NCI-H2081 treated with DMSO at 0.1 percent for 48 hours (cell line): ENCODE results near the gene SETBP1.

Source experiments
- DNase-seq: peaks from one replicate; lab custom pipeline; 2025; lab: John Stamatoyannopoulos, UW

SETBP1 gene

DNA sequence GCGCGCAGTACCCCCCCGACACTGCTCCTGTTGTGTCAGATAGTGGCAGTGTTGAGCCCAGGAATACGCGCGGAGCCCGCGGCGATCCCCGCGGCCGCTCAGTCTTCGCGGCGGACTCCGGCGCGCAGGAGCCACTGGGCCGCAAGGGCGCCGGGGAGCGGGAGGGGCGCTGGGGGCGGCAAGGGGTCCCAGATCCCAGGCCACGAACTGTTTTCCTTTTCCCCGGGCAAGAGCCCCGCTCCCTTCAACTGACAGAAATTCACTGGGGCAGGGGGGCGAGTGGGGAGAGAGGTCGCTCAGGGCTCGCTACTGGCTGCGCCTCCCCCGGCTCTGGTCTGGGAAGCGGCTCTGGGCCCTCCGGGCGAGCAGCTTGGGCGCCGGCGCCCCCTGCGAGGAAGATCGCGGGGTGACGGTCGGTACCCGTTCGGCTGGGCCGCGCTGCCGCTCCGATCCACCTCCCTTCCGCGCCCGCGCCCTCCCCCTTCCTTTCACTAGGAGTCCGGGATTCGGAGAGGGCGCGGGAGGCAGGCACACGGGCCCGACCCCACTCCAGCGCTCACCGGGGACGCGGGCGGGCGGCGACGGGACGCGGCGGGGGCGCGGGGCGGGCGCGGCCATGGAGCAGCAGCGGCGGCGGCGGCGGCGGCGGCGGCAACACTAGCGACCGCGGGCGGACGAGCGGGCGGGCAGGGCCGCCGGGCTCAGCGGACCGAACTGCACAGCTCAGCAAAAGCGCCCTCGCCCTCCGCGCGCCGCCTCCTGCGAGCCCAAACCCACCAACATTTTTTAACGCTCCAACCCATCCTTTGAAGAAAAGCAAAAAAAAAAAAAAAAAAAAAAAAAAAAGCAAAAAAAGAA, 1.4 kb upstream of the SETBP1 start:
- peak; percentile 83 for DNase-seq

DNA sequence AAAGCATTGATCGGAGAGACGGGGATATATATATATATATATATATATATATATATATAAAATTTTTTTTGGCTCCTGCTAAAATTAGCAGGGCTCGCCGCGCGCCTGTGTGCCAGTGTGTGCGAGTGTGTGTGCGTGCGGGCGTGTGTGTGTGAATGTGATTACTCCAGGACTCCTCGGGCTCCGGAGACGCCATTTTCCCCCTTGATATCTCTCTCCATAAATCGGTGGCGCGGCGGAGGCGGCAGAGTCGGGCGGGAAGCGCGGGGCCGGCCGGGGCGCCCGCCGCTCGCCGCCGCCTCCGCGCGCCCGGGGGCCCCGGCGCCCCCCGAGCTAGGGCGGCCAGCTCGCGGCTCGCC, 795 bp upstream of the SETBP1 start:
- no peak for DNase-seq

DNA sequence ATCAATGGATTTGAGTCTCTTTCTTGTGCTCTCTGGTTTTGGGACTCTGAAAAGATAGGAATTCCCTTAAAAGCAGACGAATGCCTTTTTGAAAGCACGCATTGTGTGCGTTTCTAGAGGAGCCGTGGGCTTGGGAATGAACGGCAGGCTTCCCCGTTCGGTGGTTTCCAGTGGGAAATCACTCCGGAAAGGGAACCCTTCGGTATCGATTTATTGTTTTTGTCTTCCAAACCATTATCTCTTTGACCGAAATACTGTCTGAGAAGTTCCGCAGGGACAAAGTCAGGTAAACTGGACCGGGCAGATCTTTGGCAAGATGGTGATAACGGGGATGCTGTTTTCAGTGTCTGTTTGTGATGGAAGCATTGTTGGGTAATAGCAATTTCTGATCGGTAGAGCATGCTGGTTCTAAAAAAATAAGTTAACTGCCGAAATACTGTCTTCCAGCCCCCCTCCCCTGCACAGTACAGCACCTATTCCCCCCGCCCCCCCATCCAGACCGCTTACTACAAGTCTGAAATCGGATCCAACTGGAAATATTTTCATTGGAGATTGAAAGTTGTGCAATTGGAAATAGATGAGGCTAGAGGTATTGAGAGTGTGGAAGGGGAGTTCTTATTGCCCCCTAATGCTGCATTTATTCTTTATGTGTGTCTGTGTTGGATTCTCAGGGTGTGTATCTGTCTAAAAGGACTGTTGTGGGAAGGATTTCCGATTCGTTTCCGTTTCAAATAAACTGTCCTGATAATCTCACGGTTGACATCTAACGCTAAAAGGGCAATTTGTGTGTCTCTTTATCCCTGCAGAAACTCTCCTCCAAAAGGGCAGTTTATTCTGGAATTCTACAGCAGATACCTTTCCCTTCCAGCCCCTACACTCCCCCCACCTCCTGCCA, 635 bp downstream of the SETBP1 start:
- DNase-seq: no peak

DNA sequence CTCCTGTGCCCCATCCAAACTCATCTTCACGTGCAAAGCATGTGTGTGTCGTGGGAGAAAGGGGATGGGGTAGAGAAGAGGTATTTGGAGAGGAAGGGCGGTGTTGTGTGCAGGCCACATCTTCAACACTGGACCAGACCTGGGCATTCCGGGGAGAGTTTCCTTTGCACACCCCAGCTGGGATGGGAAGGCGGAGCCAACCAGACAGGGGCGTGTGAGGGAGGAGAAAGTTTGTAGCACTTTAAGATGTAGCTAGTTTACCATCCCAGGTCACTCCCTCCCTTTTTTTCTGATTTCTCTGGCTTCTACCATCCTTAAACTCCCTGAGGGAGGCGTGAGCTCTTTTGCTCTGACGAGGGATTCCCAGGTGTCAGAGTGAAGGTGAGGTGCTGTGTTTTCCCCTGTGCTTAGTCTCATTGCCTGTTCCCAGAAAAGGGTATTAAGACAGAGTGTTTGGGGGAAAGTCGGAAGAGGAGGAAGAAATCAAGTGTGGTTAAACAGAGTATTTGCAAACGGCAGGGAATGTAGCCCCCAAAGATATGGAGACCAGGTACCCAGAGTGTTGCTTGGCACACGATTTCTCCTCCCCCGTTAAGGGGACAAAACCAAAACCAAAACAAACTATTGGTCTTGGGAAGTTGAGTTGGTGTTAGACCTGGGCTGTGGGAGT, 1.6 kb downstream of the SETBP1 start:
- no peak for DNase-seq

DNA sequence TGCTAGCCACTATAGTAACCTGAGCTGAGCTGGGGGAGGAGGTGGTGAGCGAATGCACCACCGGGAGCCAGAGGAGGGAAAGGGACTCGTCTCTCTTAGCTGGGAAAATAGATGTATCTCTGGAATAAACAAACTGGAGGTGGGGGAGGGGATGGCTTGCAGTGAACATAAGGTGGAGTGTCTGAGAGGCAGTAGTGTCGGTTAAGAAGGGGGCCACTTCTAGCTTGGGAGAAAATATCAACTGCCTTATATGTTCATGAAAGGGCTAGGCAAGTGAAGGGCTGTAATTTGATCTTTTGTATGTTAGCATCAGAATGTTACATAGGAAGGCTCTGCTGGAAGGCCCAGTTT, 2.2 kb downstream of the SETBP1 start:
- DNase-seq: no peak

DNA sequence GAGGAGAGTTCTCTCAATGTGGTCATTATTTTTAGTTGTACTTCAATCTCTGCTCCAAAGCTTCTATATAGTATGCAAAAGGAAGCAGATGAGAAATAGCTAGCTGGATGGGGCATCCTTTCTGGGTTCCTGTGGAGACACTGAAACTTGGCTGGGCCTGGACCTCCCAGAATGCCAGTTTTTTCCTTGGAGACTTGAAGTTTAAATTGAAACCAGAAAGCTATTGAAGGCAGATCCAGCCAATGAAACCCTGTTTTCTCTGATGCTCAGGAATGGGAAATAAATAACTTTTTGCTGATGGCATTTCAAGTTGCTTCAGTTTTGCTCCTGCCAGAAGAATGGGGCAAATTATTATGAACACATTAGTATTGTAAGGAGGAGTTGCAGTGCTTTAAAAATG, 2.9 kb downstream of the SETBP1 start:
- no peak for DNase-seq

DNA sequence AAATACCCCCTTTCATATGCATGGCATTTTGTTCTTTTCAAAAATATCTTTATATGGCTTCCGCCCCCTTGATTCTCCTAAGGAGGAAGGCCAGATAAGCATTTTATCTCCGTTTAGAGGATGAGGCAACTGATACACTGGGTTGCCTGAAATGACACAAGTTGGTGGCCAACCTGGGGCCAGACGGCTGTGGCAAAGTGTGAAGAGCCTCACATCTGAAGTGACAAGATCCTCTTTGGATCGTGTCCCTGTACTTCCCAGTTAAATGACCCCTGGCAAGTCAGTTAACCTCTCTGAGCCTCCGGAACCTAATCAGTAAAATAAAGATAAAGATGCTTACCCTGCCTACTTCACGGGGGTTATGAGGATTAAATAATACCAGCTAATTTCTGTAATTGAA, 4.6 kb downstream of the SETBP1 start:
- DNase-seq: no peak

DNA sequence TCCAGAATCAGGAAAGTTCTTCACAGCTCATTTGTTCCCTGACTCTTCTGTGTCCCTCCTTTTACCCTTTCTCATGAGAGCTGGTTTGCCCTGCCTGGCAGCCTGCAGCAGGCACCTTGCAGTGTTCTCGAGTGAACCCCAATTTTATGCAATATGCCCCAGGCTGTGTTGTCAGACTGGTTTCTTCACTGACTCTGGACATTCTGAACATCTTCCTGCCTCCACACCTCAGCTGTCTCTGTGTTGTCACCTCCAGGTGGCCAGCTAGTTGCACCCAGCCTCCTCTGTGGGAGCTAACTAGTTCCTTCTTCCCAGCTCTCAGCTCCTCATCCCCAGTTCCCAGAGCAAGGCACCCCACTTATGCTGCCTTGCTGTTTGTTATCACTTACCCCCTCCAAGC, 5.5 kb downstream of the SETBP1 start:
- no peak for DNase-seq

DNA sequence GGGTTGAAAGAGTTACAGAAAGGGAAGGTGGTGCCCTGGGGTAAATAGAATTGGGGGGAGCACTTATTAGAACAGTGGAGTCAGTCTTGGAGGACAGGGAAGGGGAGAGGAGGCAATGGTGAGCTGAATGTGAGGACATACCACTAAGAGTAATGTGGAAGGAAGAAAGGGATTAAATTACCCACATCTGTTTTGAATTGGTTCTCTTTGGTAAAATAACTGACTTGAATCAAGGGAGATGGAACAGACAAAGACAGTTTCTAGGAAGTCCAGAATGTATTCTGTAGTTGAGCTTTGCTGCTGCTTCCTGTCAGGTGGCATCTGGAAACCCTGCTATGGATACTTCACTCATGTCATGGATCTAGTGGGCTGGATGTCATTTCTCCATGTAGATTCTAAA, 6.7 kb downstream of the SETBP1 start:
- DNase-seq: no peak

DNA sequence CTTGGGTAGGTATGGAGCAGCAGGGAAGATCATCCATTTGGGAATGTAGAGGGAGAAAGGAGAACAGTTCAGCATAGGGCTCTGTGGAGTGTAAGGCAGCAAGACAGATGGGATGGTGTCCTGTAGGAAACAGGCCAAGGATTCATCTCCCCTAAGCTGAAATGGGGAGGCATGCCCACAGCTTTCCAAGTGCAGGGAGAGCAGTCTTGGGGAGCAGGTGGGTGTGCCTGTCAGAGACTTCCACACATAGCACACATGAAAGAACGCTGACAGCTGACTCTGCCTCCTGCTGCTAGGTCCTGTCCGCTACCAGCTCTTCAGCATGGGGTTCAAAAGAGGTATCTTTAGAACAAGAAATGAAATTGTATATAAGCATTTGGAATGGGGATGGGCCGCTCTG, 9.0 kb downstream of the SETBP1 start:
- no peak for DNase-seq

DNA sequence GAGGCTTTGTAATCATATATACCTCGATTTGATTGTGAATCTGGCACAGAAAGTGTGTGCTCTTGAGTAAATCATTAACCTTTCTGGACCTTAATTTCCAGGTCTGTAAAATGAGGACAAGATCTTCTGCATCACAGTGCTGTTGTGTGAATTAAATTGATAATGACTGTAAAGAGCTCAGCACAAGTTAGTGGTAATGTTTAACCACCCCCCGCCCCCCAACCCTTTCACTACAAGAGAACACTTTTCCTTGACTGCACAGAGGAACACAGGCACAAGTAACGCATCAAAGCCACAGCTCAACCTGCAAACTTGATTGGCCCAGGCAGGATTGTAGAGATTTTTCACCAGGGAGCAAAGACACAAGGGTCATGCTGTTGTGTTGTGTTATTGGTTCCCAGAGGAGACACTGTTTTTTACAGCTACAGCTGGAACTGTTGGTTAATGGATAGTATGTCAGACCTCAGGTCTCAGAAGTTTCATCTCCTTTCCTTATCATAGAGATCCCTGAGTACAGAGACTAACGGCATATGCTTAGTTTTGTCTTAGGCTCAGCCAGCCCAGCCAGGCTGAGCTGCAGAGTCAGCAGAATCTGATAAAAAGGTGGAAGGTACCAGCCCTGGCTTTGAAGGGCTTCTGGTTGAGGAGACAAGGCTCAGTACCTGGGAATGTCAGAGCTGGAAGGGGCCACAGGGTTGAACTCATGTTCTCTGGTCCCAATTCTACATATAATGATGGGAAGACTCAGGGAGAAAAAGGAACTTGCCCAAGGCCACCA, 10.6 kb downstream of the SETBP1 start:
- DNase-seq: no peak

DNA sequence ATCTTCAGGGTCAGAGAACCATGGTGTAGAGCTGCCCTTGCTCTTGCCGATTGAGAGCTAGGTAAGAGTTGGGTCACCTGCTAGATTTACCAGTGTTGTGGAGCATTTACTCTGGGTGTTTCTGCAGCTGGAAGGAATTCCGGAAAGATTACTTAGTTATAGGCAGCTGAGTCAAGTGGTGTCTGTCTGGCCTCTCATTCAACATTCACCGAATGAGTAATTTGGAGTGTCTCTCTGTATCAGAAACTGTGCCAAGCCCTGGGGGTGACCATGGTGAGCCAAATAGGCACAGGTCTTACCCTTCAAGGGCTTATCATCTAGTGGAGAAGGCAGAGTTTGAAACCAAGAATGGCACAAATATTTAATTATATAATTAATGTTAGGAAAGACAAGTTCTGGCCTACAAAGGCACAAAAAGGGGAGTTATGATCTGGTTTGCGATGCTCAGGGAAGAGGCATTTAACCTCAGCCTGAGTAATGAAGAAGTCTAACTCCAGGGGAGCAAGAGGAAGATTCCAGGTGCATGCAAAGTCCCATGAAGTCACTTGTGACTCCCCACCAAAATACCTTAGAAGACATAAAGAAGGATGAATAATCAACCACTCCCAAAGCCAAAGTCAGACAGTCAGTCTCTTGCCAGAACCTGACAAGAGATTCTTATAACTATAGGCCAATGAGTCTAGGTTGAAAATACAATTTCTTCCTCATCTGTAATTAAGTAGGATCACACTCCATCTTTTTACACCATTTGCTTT, 12.5 kb downstream of the SETBP1 start:
- DNase-seq: no peak

DNA sequence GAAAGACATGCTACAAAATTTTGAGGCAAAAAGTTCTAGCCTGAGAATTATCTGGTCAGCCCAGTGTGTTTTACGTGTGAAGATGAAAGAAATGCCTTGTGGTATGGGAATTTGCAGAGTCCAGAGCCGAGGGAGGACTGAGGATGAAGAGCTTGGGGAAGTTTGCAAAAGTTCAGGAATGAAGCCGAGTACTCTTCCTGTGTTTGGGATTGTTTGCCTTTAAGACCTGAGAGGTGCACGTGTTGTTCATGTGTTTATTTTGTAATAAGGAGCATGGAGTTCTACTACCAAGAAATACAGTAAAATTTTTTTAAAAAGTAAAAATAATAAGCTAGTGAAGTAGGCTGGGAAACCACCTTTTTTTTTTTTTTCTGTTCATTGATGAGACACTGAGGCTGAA, 14.8 kb downstream of the SETBP1 start:
- DNase-seq: no peak

DNA sequence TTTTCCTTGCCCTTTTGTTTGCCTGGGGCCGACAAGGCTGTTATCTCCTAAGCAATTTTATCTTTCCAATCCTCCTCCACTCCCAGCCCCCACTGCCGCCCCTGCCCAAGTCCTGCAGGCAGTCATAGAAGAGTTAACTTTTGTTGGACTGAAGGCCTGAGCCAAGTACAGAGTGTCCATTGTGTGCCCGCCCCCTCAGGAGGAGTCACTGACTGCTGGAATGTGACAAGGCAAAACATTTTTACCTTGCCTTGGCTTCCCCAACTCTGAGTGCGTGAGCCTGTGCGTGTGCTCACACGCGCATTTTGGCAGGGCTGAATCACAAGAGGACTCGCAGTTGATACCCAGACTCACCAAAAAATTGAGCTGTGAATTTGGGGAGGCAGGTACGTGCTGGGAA, 16.2 kb downstream of the SETBP1 start:
- DNase-seq: no peak

DNA sequence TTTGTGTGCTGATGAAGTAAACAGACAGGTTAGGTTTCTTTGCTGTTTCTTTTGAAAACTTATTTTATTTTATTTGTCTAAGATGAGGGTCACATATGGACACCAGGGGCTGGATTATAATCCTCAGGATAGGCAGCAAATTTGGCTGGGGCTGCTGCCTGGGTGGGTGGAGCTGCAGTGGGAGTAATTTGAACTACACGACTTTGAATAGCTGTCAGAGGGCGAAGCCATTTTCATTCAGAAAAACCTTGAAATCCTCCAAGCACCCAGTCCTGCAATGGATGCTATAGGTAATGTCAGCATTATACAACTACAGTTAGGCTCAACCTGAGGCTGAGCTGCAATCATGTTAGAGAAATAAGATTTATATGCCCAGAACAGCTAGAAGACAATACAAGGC, 16.6 kb downstream of the SETBP1 start:
- no peak for DNase-seq

DNA sequence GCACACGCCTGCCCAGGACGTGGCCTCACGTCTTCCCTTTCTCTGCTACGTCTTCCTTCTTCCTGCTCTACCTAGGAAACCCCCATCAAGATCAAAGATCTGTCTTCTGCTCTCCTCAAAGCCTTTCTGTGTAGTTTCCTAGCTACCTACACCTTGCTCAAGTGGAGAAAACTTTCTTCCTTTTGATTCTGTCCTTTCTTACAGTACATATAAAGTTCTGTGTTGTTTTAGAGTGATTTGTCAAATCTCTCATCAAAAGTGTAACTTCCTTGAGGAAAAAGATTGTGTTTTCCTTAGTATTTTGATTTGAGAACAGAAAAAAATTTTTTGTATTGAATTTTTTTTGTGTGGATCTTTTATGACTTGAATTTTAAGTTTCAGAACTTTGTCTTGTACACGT, 17.8 kb downstream of the SETBP1 start:
- no peak for DNase-seq

DNA sequence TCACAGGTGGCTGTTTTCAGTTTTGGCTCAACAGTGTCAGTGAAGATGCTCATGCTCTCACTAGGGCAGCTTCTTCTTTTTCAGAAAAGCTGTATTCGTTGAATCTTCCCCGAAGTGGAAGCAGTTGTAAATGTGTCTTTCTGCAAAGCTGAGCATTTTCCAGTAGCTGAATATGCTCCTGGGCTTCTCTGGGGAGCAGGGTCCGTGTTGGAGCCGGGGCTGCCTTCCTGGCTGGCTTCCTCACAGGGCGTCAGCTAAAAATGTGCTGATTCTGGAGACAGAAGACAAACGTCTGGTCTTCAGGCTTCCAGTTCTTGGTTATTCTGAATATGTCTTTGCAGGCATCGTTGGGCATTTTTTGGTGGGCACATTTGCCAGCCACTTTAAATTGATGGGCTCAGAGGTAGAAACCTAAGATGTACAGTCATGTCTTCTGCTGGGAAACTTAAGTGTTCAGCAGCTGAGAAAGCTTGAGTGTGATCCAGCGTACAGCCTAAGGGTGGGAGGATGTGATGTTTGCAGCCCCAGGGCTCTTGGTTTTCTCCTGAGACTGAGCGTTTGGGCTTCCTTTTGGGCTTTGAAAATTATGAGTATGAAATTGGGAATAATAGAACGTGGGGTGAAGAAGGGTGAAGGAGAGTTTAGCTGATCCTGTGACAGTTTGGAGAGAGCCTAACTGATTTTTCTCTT, 19.0 kb downstream of the SETBP1 start:
- no peak for DNase-seq

DNA sequence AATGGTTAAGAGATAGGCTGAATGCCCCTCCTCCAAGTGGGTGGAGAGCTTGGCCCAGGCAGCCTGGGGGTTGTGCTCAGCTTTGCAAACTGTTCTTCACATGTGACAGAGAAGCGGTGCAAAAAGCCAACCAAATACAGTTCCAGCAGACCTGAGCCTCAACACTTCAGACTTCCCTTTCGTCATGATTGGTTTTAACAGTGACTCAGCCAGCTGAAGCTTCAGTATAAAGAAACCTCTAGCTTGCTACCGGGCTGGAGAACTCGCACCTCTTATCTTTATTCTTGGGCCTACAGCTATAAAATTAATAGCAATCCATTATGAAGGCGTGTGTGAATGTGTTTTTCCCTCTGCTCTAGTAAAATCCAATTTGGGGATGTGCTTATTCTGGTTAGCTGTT, 20.0 kb downstream of the SETBP1 start:
- DNase-seq: no peak

DNA sequence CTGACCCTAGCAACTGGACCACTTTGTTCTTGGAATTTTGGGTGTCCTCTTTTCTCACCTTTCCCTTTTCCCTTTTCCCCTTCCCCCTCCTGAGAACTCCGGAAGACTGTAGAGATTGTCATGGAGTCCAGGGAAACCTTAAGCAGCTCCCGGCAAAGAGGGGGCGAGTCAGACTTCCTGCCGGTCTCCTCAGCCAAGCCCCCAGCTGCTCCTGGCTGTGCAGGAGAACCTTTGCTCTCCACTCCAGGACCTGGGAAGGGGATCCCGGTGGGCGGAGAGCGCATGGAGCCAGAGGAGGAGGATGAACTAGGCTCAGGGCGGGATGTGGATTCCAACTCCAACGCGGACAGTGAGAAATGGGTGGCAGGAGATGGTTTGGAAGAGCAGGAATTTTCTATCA, 20.5 kb downstream of the SETBP1 start:
- DNase-seq: no peak

DNA sequence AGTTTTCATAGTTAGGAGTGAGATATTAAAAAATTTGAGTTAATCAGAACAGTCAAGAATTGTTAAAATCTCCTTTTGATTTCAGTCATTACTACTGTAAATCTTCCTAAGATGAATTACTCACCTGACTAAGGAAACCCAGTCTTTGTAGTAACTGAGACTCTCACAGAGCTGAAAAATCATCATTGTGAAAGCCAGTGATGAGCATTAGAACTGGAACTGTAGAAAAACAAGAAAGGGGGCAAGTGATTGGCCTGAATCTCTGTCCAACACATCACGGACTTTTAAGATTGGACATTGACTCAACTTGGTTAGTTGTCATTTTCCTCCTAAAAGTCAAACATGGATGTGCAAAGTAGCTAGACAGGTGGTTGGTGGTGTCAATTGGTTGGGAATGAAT, 21.9 kb downstream of the SETBP1 start:
- DNase-seq: no peak
